ENCODE measurements around the gene TFCP2L1.
"Not testable (repeated sequence)": the region's sequence is repeated elsewhere in the genome, so short reads cannot be mapped to it uniquely, and the experiment has no call there.

TFCP2L1 gene

GRCh38 chr2:121240436-121240835 lies 44.6 kb downstream of the TFCP2L1 start:
- no peak for DNase-seq

GRCh38 chr2:121239969-121240368 lies 45.0 kb downstream of the TFCP2L1 start:
- no peak for DNase-seq

GRCh38 chr2:121239471-121239870 lies 45.5 kb downstream of the TFCP2L1 start:
- DNase-seq, result no peak

- no peak for DNase-seq
Observed at GRCh38 chr2:121238828-121239227, 46.2 kb downstream of the TFCP2L1 start.

GRCh38 chr2:121237980-121238665 lies 46.9 kb downstream of the TFCP2L1 start:
- no peak for DNase-seq

GRCh38 chr2:121237336-121237979 lies 47.5 kb downstream of the TFCP2L1 start:
- no peak for DNase-seq

- no peak for DNase-seq
Observed at GRCh38 chr2:121236650-121237180, 48.3 kb downstream of the TFCP2L1 start.

GRCh38 chr2:121236101-121236640 lies 48.8 kb downstream of the TFCP2L1 start:
- DNase-seq, result no peak

GRCh38 chr2:121235542-121235941 lies 49.5 kb downstream of the TFCP2L1 start:
- no peak for DNase-seq

GRCh38 chr2:121234791-121235190 lies 50.2 kb downstream of the TFCP2L1 start:
- DNase-seq, result no peak

- DNase-seq, result no peak
Observed at GRCh38 chr2:121234144-121234543, 50.9 kb downstream of the TFCP2L1 start.

GRCh38 chr2:121233486-121234110 lies 51.4 kb downstream of the TFCP2L1 start:
- no peak for DNase-seq

- no peak for DNase-seq
Observed at GRCh38 chr2:121232626-121233265, 52.3 kb downstream of the TFCP2L1 start.

GRCh38 chr2:121231385-121232000 lies 53.5 kb downstream of the TFCP2L1 start:
- DNase-seq, result no peak

- no peak for DNase-seq
Observed at GRCh38 chr2:121228521-121228920, 56.5 kb downstream of the TFCP2L1 start.

- not testable (repeated sequence) for DNase-seq
Observed at GRCh38 chr2:121227381-121228144, 57.4 kb downstream of the TFCP2L1 start.

- DNase-seq, result not testable (repeated sequence)
Observed at GRCh38 chr2:121225681-121226080, 59.3 kb downstream of the TFCP2L1 start.

GRCh38 chr2:121220995-121221394 lies 64.0 kb downstream of the TFCP2L1 start:
- DNase-seq, result no peak

GRCh38 chr2:121219866-121220265 lies 65.1 kb downstream of the TFCP2L1 start:
- DNase-seq, result no peak

- no peak for DNase-seq
Observed at GRCh38 chr2:121218386-121218938, 66.5 kb downstream of the TFCP2L1 start.

- DNase-seq, result no peak
Observed at GRCh38 chr2:121217627-121218026, 67.4 kb downstream of the TFCP2L1 start.

GRCh38 chr2:121214296-121214695 lies 70.7 kb downstream of the TFCP2L1 start:
- DNase-seq, result no peak

All from bone marrow (tissue), 2 donors.